HepG2 (cell line): ENCODE data around the gene GGA1. TPM values are rescaled to one million over a fixed set of nuclear protein-coding genes. Genes with fewer than 3 reads are reported as not detected.

Source experiments
- E2F5 ChIP-seq: sonication (generic); formaldehyde crosslinking; conservative IDR thresholded peaks from 2 replicates; pipeline ENCODE4 v1.4.0; 2020; ENCODE audit warnings: missing genetic modification reagents
- GTF3A ChIP-seq: sonication (generic); formaldehyde crosslinking; conservative IDR thresholded peaks from 2 replicates; pipeline ENCODE4 v1.4.0; 2020; ENCODE audit warnings: mild to moderate bottlenecking, missing genetic modification reagents
- HNRNPH1 ChIP-seq: fragments of 200-400 bp; formaldehyde crosslinking; optimal IDR thresholded peaks from 2 replicates; pipeline ENCODE3; 2017; ENCODE audit warnings: mild to moderate bottlenecking, low read depth, low read length
- MLLT10 ChIP-seq: sonication (generic); formaldehyde crosslinking; IDR thresholded peaks from 2 replicates; pipeline ENCODE4 v1.4.0; 2020; ENCODE audit warnings: missing genetic modification reagents
- PHF8 ChIP-seq: sonication (generic); formaldehyde crosslinking; IDR thresholded peaks from 2 replicates; pipeline ENCODE4 v1.5.0; 2020; ENCODE audit warnings: missing genetic modification reagents
- SP5 ChIP-seq: IDR thresholded peaks from 2 replicates; pipeline ENCODE4 v1.6.1; 2016; ENCODE audit warnings: low read depth, borderline replicate concordance
- SYNCRIP ChIP-seq: fragments of 200-400 bp; formaldehyde crosslinking; IDR thresholded peaks from 2 replicates; pipeline ENCODE4 v1.6.1; 2018; ENCODE audit warnings: mild to moderate bottlenecking, low read depth, low read length; ENCODE audit not compliant: insufficient read depth
- TEAD3 ChIP-seq: optimal IDR thresholded peaks from 2 replicates; pipeline ENCODE3; 2016; ENCODE audit warnings: borderline replicate concordance
- ZFP91 ChIP-seq: sonication (generic); formaldehyde crosslinking; IDR thresholded peaks from 2 replicates; pipeline ENCODE4 v1.9.0; 2022; ENCODE audit warnings: missing genetic modification reagents, mild to moderate bottlenecking, borderline replicate concordance
- ZMAT3 ChIP-seq: sonication (generic); formaldehyde crosslinking; conservative IDR thresholded peaks from 2 replicates; pipeline ENCODE4 v1.7.0; 2021; ENCODE audit warnings: missing genetic modification reagents
- ZNF18 ChIP-seq: sonication (generic); formaldehyde crosslinking; IDR thresholded peaks from 2 replicates; pipeline ENCODE4 v1.8.0; 2022; ENCODE audit warnings: mild to moderate bottlenecking, missing genetic modification reagents; ENCODE audit not compliant: insufficient replicate concordance
- ZNF24 ChIP-seq: fragments of 450-650 bp; IDR thresholded peaks from 2 replicates; pipeline ENCODE4 v1.6.1; 2017; ENCODE audit warnings: antibody characterized with exemption, mild to moderate bottlenecking
- ZNF280B ChIP-seq: sonication (generic); formaldehyde crosslinking; IDR thresholded peaks from 2 replicates; pipeline ENCODE4 v1.5.0; 2020; ENCODE audit warnings: missing genetic modification reagents, mild to moderate bottlenecking, borderline replicate concordance
- ZNF281 ChIP-seq: sonication (generic); formaldehyde crosslinking; IDR thresholded peaks from 2 replicates; pipeline ENCODE4 v1.4.0; 2020; ENCODE audit warnings: missing genetic modification reagents, borderline replicate concordance
- ZNF484 ChIP-seq: sonication (generic); formaldehyde crosslinking; IDR thresholded peaks from 2 replicates; pipeline ENCODE4 v1.5.1; 2020; ENCODE audit warnings: mild to moderate bottlenecking, low read depth, missing genetic modification reagents, borderline replicate concordance
- ZNF687 ChIP-seq: sonication (generic); formaldehyde crosslinking; IDR thresholded peaks from 2 replicates; pipeline ENCODE4 v1.5.1; 2020; ENCODE audit warnings: mild to moderate bottlenecking, missing genetic modification reagents, moderate library complexity
- ZNF720 ChIP-seq: sonication (generic); formaldehyde crosslinking; IDR thresholded peaks from 2 replicates; pipeline ENCODE4 v1.4.0; 2020; ENCODE audit warnings: missing genetic modification reagents
- polyA plus RNA-seq, 8 experiments: library from polyadenylated mRNA; depleted of rRNA in 3 of 8; stranded (reverse) in 7 of 8; unstranded in 1 of 8; fragments of >200 nt; fragmentation: Illumina TruSeq in 4 of 8; extraction: Trizol in 4 of 8; gene quantifications; 2 replicates each; pipeline versions ENCODE4 v1.2.1 to v1.2.3, GENCODE V29; 2011 to 2016; ENCODE audit warnings: low read depth in 4 of 8, missing spikeins in 1 of 8, mixed read lengths in 1 of 8; ENCODE audit not compliant: insufficient read depth in 1 of 8
- total RNA-seq, 5 experiments: library from RNA; depleted of rRNA; stranded (reverse); fragments of >200 nt; fragmentation: Illumina TruSeq; extraction: Trizol; gene quantifications; 2 replicates each; pipeline ENCODE4 v1.2.3, GENCODE V29; 2016; ENCODE audit warnings: low read depth in 1 of 5

GGA1 gene
- total and polyA plus RNA-seq, 2 of the 13 experiments (the other 11 are each of a cell fraction or from before 2014, with no cell fraction given), result 29.1 to 87.2 TPM

- TF ChIP-seq ZNF720 (CRISPR knock-in tag) (no peak), ZNF280B (CRISPR knock-in tag) (peak; percentile 36; the same call in 1 of the 2 replicates), TEAD3 (CRISPR knock-in tag) (no peak), E2F5 (no peak), ZNF281 (CRISPR knock-in tag) (no peak), ZNF24 (no peak), HNRNPH1 (no peak), ZMAT3 (CRISPR knock-in tag) (no peak), ZFP91 (CRISPR knock-in tag) (no peak), PHF8 (CRISPR knock-in tag) (no peak), SYNCRIP (no peak), SP5 (CRISPR knock-in tag) (no peak), ZNF687 (no peak), MLLT10 (CRISPR knock-in tag) (no peak), ZNF484 (CRISPR knock-in tag) (no peak), GTF3A (CRISPR knock-in tag) (no peak), ZNF18 (CRISPR knock-in tag) (peak; percentile 74)
Measured at GRCh38 chr22:37634417-37634924, 25.8 kb downstream of the GGA1 start (continued).
